HL-60/S4 treated with phorbol 12-myristate 13-acetate at 8.2 ng/mL for 4 days and 3 days (cell line): ENCODE results near the gene GPR62.
"Not testable (repeated sequence)": the region's sequence is repeated elsewhere in the genome, so short reads cannot be mapped to it uniquely, and the experiment has no call there.

ENCODE experiments used
- in situ Hi-C: fragments of 300-500 bp; cut with MboI; formaldehyde crosslinking; loops from 2 replicates; pipeline ENCODE4 v1.15.0; 2022; ENCODE audit warnings: low sequenced_read_pairs

Gene GPR62

DNA sequence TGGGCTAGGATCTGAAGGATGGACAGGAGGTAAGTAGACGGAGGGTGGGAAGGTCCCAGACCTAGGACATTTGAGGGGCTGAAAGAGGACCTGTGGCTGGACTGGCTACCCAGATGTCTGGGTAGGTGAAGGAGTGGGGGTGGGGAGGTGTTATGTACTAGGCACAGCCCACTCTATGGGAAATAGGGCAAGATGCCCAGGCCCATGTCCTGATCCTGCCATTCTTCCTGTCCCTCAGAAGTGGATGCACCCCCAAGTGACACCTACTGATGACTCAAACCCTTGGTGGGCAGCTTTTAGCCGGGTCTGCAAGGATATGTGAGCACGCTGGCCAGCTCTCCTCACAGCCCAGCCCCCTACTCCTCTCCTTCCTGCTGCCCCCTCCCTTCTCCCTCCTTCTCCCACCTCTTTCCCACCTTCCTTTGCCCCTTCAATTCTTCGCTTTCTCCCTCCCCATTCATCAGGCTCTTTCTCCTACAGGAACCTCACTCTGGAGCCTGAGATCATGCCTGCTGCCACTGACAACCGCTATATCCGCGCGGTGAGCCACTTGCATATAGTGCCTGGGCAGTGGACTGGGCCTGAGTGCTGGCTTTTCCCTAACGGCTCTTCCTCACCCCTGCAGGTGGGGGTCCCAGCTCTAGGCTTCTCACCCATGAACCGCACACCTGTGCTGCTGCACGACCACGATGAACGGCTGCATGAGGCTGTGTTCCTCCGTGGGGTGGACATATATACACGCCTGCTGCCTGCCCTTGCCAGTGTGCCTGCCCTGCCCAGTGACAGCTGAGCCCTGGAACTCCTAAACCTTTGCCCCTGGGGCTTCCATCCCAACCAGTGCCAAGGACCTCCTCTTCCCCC is 33.3 kb downstream of the GPR62 start:
- in situ Hi-C loops, result no loop called here

DNA sequence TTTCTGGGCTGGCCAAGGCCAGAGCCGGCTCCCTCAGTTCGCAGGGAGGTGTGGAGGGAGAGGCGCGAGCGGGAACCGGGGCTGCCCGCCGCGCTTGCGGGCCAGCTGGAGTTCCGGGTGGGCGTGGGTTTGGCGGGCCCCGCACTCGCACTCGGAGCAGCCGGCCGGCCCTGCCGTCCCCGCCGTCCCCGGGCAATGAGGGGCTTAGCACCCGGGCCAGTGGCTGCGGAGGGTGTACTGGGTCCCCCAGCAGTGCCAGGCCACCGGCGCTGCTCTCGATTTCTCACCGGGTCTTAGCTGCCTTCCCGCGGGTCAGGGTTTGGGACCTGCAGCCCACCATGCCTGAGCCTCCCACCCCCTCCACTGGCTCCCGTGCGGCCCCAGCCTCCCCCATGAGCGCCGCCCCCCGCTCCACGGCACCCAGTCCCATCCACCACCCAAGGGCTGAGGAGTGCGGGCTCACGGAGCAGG is 35.4 kb downstream of the GPR62 start:
- in situ Hi-C loops, result not testable (repeated sequence)

DNA sequence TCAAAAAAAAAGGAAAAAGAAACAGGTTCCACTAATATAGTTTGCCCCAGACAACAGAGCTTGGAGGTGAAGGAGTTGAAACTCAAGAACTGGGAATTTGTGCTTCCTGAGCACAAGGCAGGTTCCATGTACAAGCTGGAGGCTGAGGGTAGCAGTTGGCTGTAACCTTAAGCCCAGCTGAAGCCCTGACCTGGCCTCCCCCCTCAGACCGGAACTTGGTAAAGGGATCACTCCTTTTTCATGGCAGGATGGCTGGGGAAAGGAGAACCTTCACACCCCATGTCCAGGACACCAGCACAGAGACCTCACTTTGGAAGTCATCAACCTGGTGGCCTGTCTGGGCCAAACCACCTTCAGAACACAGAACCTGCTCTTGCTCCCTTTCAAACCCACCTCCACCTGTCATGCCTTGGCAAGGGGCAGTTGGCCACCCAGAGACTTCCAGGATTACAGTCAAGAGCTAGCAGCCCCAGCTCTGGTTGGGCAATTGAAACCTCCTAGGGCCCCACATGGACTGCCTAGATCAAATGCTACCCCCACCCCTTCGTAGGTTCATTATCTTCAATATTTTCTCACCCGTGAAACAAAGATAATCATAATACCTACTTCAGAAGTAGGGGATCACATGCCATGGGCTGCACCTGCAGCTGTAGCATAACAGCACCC is 37.0 kb downstream of the GPR62 start:
- in situ Hi-C loops, result no loop called here

DNA sequence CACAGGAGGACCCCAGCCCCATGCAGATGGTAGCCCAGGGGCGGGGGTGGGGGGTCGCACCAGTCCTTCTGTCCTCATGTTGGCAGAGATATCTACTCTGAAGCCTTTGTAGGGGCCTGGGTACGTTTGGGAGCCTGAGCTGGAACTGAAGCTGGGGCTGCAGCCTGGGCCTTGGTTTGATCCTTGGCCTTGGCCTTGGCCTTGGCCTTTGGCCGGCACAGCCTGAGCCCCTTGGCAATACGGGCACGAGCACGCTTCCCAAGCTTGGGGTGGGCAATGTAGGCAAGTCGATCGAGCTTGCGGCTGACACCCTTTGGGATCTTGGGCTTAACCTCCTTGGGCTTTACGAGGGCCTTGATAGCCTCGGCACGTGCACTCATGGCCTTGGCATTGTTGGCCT is 38.5 kb downstream of the GPR62 start:
- in situ Hi-C loops, result not testable (repeated sequence)

DNA sequence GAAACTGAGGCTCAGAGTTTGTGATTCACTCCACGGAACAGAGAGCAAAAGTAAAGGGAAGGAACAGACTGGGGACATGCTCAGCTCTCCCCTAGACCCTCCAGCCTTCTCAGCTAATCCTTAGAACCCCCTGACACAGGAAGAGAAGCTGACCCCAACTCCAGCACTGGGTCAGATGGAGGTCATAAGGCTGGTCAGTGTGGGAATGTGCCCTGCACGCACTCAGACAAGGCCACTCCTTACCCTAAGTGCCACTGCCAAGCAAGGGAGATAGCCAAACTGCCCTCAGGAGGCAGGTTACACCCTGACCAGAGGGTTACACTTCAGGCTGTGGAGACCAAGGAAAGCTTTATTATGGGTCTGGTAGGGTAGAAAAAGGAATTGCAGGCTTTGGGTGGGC is 39.3 kb downstream of the GPR62 start:
- in situ Hi-C loops, result no loop called here

DNA sequence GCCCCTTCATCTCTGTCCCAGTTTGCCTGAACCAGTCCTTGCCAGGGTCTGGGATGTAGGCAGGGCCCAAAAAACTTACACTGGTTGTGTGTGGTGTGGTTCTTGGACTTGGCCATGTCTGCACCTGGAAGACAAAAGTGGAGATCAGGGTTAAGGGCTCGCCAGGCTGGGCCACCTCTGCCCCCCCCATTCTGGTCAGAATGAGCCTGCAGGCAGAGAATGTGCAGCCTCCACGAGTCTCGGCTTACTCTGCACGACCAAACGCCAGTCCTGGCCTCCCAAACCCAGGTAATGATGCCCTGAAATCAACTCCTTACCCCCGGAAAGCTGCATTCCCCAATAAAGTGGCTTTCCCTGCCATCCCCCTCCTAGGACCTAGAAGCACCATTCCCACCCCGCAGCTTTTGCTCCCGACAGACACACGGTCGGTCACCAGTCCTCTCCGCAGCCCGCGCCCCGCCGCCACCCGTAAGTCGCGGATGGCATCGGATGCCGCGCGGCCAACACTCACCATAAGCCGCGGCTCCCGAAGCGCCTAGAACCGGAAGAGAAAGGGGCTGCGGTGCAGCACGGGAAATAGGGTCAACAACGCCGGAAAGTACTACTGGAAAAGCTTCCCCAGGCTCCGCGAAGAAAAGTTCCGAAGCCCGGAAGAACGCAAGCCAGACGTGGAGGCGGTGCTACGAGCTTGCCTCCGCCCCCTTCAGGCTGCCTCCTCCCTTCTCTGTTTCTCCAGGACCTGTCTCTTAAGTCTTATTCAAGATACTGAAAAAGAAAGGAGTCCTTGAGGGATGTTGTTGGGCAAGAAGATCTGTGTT is 40.4 kb downstream of the GPR62 start, which contains the start of gene RPL29:
RPL29 (minus strand) TSS at position 550 of the 818 bp plus-strand sequence; CDS start at position 116, 434 bp downstream.
- in situ Hi-C loops, result no loop called here

DNA sequence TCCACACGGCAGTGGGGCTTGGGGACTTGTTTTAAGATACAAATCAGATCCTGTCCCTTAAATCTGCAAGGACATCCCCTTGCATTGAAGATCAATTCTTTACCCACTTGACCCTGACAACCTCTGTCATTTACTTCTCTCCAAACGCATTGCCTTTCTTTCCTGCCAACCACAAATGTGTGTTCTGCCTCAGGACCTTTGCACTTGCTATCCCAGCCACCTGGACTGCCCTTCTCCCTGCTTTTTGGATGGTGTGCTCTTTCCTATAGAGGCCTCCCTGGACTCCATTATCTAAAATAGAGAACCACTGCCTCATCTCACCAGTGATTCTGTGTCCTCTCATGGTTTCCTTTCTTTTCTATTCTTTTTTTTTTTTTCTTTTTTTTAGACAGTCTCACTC is 42.0 kb downstream of the GPR62 start:
- in situ Hi-C loops, result no loop called here

DNA sequence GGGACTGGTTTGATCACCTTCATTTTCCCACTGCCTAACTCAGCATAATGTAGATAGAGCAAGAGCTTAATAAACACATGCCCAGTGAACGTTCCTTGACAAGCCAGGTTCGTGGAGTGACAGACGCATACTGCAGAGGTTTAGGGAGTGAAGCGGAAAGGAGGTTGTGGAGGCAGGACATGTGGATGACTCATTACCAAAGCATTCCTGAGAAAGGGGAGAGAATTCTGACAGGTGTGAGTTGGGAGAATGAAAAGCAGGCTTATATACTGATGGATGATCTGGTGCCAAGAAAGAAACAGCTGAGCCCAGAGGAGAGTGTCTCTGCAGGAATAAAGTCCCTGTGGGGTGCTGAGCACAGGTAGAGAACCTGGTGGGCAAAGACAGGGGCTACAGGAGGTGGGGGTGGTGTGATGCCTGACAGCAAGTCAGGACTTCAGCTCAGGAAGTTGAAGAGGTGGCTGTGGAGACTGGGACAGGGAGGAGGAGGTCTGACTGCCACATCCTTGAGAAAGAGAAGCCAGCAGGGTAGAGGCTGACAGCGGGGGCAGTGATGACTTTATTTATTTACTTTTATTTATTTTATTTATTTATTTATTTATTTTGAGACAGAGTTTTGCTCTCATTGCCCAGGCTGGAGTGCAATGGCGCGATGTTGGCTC is 42.9 kb downstream of the GPR62 start:
- in situ Hi-C loops, result no loop called here

DNA sequence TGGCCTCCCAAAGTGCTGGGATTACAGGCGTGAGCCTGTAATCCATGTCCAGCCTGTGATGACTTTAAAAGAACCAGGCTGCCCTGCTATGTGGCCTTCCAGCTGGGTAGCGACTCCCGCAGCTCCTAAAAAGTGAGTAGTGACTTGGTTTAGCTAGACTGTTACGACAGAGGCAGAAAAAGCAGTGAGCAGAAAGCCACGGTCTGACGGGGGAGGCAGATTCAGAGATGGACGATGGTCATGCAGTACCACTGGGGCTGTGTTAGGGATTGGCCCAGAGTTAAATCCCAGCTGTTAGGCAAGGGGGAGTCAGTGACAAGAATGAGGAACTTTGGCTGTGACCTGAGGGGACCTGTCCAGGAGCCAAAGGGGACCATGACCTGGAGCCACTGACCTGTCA is 43.6 kb downstream of the GPR62 start:
- in situ Hi-C loops, result no loop called here

DNA sequence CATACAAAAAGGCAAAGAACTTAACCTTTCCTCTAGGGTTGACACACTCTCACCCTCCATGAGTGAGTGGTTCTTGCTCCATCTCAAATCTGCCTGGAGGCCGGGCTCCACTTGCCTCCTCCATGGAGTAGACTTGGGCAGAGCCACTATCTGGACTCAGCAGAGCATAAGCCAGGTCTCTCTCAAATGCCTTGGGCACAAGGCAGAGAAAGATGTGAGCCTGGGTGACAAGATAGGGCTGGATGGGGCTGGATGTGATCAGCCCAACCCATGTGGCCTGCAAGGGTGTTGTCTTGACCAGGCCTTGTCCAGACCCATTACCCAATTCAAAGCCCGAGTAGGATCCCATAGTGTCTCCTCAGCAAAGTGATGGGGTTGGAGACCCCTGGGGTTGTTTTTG is 44.7 kb downstream of the GPR62 start:
- in situ Hi-C loops, result no loop called here

DNA sequence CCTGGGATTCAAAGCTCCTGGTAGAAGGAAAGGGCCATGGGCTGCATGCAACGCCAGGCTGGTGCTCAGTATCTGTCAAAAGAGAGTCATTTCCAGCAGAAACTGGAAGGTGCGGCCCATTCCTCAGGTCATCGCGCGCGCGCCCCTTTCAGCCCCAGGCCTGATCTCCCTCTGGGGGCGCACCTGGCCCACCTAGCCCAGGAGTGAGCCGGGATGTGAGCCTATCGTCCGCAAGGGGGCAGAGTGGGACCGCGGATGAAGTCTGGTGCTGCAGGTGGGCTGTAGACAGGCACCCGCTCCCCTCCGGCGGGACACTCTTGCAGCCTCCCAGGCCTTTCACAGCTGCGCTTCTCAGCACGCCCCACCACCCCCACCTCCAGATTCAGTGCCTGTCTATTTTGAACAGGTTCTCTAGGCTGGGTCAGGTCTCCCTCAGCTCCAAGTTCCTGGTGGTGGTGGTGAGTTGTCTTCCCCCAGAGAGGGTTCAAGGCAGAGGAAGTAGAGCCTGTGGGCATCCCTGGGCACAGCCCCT is 46.3 kb downstream of the GPR62 start:
- in situ Hi-C loops, result no loop called here

DNA sequence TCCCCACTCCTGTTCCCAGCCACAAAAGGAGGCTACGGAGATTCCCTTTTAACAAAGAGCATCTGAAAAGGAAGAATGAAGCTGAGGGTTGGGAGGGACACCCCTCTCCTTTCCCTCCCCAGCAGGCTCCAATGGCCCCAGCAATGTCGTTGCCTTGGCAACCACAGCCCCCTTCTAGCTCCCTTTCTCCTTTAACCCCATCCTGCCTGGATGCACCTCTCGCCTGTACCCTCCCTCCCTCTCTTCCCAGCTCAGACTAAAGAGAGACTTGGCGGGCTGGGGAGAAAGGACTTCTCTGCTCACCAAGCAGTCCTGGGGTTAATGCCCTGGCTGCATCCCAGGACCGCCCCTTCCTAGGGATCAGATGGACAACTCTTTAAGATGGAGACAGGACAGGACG is 47.6 kb downstream of the GPR62 start:
- in situ Hi-C loops, result no loop called here

DNA sequence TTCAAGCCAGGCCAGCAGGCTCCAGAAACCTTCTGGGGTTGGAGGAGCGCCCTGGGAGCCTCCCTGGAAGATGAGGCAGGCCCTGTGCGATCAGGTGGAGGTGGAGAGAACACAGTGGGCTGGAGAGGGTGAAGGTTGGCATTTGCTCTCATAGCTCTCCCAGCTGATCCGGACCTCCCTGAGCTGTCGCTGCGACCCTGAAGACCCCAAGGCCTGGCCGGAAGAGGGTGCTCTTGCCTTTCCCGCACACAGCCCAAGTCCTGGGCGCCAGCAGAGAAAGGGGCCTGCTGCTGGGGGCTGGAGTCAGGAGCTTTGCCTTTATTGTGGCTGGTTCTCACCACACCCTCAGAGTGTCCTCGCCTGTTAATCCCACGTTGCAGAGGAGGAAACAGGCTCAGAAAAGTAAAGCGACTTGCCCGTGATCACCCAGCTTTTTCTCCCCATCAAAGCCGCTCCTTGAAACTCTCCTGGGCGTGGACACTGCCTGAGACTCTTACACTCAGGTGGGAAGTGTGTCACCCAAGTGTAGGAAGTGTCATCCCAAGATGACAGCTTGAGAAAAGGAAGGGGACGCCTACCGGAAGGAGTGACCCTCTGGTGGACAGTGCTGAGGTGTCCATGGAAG is 49.1 kb downstream of the GPR62 start:
- in situ Hi-C loops, result no loop called here

DNA sequence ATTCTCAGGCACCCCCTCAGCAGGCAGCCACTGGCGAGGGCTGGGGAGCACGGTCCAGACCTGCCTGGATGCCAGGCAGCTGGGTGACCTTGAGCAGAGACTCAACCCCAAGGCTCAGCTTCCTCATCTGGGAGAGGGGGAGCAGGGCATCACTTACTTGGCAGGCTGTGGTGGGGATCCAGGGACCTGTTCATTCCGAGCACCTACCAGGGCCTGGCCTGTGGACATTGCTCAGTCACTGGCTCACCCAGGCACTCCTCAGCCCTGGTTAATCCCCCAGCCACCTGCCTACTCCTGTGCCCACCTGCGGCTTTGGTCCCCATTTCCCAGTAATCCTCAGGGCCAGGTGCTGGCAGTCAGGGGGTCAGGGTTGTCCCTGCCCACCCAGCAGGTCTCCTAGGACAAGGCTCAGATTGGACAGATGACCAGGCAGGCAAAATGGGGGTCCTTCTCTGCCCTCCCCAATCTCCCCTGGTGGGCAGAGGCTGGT is 49.8 kb downstream of the GPR62 start:
- in situ Hi-C loops, result no loop called here

DNA sequence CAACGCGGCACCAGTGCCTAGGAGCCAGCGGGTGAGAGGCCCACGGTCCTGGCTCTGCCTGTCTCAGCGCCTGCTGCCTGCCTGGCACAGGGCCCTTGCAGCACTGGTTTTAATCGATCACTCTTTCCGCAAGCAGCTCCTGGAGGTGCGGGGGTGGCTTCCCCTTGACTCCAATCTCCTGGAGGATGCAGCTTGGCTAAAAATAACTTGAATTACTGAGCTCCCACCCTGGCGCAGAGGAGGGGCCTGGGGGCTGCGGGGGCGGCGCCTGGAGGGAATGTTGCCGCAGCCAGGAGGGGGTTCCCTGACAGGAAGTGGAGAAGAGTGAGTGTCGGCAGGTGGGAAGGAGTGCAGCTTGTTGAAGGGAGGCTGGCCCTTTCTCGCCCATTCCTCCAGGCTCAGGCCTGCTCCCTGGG is 50.4 kb downstream of the GPR62 start:
- in situ Hi-C loops, result no loop called here

DNA sequence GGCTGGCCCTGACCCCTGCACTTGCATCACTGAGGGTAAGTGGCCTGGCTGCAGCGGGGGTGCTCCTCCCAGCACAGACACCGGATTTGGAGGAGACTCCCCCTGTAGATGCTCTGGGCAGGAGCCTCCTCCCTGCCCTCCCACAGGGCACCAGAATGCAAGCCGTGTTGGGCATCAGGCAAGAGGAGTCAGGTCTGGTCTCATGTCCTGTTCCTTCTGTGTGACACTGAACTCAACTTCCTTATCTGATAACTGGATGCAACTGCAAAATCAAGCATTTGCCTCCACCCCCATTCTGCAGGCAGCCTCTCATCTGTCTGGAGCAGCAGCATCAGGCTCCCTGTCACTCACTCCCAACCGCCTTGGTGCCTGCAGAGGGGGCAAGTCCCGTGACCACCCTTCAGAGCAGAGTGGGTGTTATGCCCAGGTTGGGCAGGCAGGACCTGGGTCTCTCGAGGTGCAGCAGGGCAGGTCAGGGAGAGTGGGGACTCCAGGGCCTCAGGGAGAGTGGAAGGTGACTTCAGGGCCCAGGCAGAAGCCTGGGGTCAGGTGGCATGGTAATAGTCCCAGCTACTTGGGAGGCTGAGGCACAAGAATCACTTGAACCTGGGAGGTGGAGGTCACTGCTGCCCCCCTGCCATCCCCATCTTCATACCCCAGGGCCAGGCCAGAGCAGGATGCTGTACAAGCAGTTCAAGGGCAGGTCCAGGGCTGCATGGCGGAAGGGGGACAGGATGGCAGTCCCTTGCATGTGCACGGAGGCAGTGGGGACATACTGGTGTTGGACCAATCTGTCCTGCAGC is 51.0 kb downstream of the GPR62 start:
- in situ Hi-C loops, result no loop called here

DNA sequence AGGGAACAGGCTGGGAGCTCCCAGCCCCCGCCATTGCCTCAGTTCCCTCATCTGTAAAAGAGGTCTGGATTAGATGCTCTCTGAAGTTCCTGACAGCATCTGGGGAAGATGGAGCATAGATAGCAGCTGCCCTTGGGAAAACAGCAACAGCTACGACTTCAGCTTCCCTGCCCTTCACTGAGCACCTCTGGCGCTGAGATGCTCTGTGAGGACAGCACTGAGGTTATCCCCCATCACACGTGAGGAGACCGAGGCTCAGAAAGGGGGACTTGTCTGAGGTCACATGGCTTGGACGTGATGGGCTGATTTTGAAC is 51.6 kb downstream of the GPR62 start:
- in situ Hi-C loops, result no loop called here
